Measurements from ENCODE around the gene FITM1.

DNA sequence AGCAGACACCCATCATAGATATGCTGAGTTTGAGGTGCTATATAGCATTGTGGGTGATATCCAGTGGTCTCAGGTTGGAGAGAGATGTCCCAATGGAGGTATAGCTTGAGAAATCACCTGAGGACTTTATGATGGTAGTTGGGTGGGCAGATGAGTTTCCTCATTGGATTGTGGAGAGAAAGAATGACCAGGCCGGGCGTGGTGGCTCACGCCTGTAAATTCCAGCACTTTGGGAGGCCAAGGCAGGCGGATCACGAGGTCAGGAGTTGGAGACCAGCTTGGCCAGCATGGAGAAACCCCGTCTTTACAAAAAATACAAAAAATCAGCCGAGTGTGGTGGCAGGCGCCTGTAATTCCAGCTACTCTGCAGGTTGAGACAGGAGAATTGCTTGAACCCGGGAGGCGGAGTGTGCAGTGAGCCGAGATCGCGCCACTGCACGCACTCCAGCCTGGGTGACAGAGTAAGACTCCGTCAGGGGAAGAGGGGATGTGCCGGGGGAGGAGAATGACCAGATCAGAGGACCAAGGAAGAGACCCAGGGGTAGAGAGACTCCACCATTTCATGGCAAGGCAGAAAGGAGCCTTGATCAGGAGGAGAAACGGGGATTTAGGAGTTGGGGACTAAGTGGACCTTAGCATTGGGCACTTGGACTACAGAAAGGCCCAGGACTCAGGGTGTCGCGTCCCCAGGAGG, 37.1 kb upstream of the FITM1 start:
- TF ChIP-seq, protein P1, sequence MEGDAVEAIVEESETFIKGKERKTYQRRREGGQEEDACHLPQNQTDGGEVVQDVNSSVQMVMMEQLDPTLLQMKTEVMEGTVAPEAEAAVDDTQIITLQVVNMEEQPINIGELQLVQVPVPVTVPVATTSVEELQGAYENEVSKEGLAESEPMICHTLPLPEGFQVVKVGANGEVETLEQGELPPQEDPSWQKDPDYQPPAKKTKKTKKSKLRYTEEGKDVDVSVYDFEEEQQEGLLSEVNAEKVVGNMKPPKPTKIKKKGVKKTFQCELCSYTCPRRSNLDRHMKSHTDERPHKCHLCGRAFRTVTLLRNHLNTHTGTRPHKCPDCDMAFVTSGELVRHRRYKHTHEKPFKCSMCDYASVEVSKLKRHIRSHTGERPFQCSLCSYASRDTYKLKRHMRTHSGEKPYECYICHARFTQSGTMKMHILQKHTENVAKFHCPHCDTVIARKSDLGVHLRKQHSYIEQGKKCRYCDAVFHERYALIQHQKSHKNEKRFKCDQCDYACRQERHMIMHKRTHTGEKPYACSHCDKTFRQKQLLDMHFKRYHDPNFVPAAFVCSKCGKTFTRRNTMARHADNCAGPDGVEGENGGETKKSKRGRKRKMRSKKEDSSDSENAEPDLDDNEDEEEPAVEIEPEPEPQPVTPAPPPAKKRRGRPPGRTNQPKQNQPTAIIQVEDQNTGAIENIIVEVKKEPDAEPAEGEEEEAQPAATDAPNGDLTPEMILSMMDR (IDR thresholded peaks at IDR 0.05): peak in 1 of 6 experiments; percentile 3
- TF ChIP-seq POLR2AphosphoS5 (IDR thresholded peaks at IDR 0.05): no peak
